ENCODE measurements around the gene FAM20B. TPM values are rescaled to one million over a fixed set of nuclear protein-coding genes. Genes with fewer than 3 reads are reported as not detected.

FAM20B gene
- total and polyA plus RNA-seq, 7 donors: 7.4 to 51.0 (median 36.3) TPM

DNA sequence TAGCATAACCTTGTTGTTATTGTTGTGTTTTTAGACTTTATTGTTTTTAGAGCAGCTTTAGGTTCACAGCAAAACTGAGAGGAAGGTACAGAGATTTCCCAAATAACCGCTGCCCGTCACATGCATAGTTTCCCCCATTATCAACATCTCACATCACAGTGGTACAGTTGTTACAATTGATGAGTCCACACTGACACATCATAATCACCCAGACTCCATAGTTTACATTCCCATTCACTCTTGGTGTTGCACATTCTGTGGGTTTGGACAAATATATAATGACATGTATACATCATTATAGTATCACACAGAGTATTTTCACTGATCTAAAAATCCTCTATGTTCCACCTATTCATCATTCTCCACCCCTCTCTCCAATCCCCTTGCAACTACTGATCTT is 30.2 kb downstream of the FAM20B start:
- 95 to 97% methylated on average over 2 of the region's 2 CpGs for WGBS, 2 donors
- H3K4me3 ChIP-seq: no peak overlapping the region
- DNase-seq: no peak
- no peak overlapping the region for H3K27ac ChIP-seq
- no peaks in the 10 kb centered on the region for H3K9me3 ChIP-seq
- H3K27me3 ChIP-seq: no peaks in the 10 kb centered on the region
- H3K4me1 ChIP-seq: peaks cover 0 to 13% (median 9%) of the 10 kb centered on the region in 4 donors
- TF ChIP-seq POLR2A (IDR thresholded peaks at IDR 0.05) (no peak), EP300 (IDR thresholded peaks at IDR 0.05) (no peak), POLR2AphosphoS5 (IDR thresholded peaks at IDR 0.05) (no peak)
- TF ChIP-seq, protein P1, sequence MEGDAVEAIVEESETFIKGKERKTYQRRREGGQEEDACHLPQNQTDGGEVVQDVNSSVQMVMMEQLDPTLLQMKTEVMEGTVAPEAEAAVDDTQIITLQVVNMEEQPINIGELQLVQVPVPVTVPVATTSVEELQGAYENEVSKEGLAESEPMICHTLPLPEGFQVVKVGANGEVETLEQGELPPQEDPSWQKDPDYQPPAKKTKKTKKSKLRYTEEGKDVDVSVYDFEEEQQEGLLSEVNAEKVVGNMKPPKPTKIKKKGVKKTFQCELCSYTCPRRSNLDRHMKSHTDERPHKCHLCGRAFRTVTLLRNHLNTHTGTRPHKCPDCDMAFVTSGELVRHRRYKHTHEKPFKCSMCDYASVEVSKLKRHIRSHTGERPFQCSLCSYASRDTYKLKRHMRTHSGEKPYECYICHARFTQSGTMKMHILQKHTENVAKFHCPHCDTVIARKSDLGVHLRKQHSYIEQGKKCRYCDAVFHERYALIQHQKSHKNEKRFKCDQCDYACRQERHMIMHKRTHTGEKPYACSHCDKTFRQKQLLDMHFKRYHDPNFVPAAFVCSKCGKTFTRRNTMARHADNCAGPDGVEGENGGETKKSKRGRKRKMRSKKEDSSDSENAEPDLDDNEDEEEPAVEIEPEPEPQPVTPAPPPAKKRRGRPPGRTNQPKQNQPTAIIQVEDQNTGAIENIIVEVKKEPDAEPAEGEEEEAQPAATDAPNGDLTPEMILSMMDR (IDR thresholded peaks at IDR 0.05): no peak
- intact Hi-C loops (cut with DNase I): no loop called here
- peaks cover 0 to 27% (median 0%) of the 10 kb centered on the region in 4 donors for H3K36me3 ChIP-seq

DNA sequence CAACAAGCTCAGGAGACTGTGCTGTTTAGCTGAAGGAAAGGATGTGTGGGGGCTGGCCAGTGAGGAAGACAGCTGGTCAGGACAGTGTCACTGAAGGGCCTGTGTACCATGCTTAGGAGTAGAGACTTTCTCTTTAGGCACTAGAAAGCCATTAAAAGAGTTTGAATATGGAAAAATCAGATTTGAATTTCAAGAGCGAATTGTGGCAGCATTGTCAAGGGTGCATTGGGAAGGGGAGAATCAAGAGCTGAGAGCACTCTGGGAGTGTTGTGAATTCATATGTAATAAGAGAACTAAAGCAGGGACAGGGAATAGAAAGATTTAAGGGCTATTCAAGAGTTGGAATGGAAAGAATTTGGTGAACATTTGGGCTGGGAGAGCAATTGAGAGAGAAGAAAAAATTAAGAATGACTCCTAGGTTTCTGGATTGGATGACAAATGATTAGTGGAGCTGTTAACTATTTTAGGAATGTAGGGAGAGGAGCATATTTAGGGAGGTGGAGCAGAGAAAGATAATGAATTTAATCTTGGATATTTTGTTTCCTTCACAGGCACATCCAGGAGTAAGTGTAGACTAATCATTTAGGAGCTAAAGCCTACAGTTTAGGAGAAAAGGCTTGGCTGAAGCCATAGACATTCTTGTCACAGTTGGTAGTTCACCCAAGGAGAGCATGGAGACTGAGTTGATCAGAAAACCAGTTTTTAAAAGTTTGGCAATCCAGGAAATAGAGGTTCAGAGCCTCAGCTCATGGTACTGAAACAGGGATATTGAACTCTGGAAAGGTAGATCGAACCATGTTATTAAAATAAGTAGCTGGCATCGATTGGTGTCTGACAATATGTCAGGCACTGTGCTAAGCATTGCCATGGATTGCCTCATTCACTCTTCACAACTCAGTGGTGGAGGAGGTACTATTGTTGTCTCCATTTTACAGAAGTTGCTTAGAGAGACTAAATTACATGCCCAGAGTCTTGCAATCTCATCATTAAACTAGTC is 33.1 kb downstream of the FAM20B start:
- intact Hi-C loops (cut with DNase I): no loop called here
- peak overlapping the region in 1 of 4 donors; percentile 11 for H3K27ac ChIP-seq
- WGBS, 2 donors: 96 to 98% methylated on average over 3 of the region's 3 CpGs
- TF ChIP-seq, protein P1 (IDR thresholded peaks at IDR 0.05): no peak
- no peak overlapping the region for H3K4me3 ChIP-seq
- no peaks in the 10 kb centered on the region for H3K9me3 ChIP-seq
- H3K4me1 ChIP-seq: peaks cover 0 to 13% (median 9%) of the 10 kb centered on the region in 4 donors
- H3K27me3 ChIP-seq: no peaks in the 10 kb centered on the region
- peaks cover 0 to 24% (median under 1%) of the 10 kb centered on the region in 4 donors for H3K36me3 ChIP-seq
- no peak for DNase-seq

DNA sequence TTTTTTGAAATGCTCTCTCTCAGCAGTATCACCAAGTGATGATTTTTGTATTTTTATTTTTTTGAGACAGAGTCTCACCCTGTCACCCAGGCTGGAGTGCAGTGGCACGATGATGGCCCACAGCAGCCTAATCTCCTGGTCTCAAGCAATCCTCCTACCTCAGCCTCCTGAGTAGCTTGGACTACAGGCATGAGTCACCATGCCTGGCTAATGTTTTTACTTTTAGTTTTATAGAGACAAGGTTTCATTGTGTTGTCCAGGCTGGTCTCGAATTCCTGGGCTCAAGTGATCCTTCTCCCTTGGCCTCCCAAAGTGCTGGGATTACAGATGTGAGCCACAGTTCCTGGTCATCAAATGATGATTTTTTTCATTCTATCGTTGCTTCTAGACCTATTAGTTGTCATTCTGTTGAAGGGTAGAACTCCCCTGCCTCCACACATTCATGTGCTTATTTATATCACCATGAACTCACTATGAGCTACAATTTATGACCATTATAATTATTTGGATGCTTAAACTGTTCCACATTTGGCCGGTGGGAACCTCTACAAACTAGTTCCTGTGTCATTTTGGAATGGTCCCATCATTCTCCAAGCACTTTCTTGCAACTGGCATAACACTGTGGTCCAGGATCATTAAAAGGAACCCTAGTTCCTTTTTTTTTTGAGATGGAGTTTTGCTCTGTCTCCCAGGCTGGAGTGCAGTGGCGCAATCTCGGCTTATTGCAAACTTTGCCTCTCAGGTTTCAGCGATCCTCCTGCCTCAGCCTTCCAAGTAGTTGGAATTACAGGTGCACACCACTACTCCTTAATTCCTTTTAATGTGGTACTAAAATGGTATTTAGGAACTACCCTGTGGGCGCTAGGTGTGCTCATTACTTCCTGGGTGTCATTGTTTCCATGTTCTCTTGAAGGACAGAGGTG is 35.9 kb downstream of the FAM20B start:
- Histone ChIP-seq H3K36me3 (peaks cover 0 to 30% (median 14%) of the 10 kb centered on the region in 4 donors), H3K4me1 (peaks cover 0 to 13% (median 9%) of the 10 kb centered on the region in 4 donors), H3K4me3 (no peak overlapping the region), H3K27me3 (no peaks in the 10 kb centered on the region), H3K27ac (peak overlapping the region in 1 of 4 donors; percentile 10), H3K9me3 (no peaks in the 10 kb centered on the region)
- intact Hi-C loops (cut with DNase I): no loop called here
- no peak for DNase-seq
- 94 to 97% methylated on average over 8 of the region's 8 CpGs for WGBS, 2 donors
- TF ChIP-seq, protein P1 (IDR thresholded peaks at IDR 0.05): no peak
- TF ChIP-seq EP300 (IDR thresholded peaks at IDR 0.05) (no peak), POLR2A (IDR thresholded peaks at IDR 0.05) (no peak), POLR2AphosphoS5 (IDR thresholded peaks at IDR 0.05) (no peak)

DNA sequence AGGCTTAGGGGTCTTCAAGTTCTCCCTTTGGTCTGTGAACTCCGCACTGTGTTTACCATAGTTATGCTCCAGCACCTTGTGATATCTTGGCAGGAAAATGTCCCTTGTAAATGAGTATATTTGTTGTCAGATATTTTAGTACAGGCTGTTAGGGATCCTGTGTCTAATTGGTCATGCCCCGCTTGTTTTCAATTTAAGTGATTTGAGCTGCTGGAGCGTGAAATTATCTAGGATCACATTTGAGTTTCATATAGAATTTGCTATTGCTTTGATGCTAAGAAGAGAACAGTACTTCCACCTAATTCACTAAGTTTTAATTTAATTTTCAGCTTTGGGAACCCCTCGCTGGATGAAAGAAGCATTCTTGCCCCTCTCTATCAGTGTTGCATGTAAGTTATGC is 40.8 kb downstream of the FAM20B start:
- peaks cover 0 to 68% (median 25%) of the 10 kb centered on the region in 4 donors for H3K36me3 ChIP-seq
- TF ChIP-seq POLR2A (IDR thresholded peaks at IDR 0.05) (no peak), EP300 (IDR thresholded peaks at IDR 0.05) (no peak), POLR2AphosphoS5 (IDR thresholded peaks at IDR 0.05) (no peak)
- TF ChIP-seq, protein P1 (IDR thresholded peaks at IDR 0.05): no peak
- intact Hi-C loops (cut with DNase I): no loop called here
- no peak overlapping the region for H3K27ac ChIP-seq
- H3K9me3 ChIP-seq: no peaks in the 10 kb centered on the region
- no peak overlapping the region for H3K4me3 ChIP-seq
- H3K27me3 ChIP-seq: no peaks in the 10 kb centered on the region
- 98% methylated on average over 4 of the region's 4 CpGs for WGBS, 2 donors
- no peak for DNase-seq
- H3K4me1 ChIP-seq: no peaks in the 10 kb centered on the region

All from sigmoid colon (tissue), 7 donors.